ENCODE measurements around the gene PTP4A1.

- TF ChIP-seq, protein P1, sequence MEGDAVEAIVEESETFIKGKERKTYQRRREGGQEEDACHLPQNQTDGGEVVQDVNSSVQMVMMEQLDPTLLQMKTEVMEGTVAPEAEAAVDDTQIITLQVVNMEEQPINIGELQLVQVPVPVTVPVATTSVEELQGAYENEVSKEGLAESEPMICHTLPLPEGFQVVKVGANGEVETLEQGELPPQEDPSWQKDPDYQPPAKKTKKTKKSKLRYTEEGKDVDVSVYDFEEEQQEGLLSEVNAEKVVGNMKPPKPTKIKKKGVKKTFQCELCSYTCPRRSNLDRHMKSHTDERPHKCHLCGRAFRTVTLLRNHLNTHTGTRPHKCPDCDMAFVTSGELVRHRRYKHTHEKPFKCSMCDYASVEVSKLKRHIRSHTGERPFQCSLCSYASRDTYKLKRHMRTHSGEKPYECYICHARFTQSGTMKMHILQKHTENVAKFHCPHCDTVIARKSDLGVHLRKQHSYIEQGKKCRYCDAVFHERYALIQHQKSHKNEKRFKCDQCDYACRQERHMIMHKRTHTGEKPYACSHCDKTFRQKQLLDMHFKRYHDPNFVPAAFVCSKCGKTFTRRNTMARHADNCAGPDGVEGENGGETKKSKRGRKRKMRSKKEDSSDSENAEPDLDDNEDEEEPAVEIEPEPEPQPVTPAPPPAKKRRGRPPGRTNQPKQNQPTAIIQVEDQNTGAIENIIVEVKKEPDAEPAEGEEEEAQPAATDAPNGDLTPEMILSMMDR (IDR thresholded peaks at IDR 0.05): no peak
- no peak for TF ChIP-seq POLR2AphosphoS5 (IDR thresholded peaks at IDR 0.05; ENCODE audit: low read depth, low read length)
These were observed 8.4 kb downstream of the PTP4A1 start for GRCh38 chr6:63580704-63580961.

Measured in Panc1 (cell line).